Measurements from ENCODE around the gene KRTAP20-1.

DNA sequence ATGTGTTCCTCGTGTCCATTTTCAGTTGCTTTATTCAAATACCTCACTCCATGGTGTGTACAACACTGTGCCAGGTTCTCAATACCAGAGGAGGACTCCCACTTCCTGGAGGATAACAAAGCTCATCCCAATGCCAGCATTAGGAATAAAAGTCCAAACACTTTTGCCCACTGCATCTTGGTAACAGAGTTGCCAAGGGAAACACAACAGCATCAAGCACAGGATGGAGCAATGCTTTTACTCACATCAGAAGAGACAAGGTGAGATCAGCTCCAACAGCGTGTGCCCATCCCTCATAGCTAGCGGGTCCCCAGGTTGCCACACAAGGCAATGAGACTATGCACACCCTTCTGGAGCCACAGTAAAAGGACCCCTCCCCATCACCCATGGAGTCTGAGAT is 7.1 kb downstream of the KRTAP20-1 start:
- no peak for TF ChIP-seq RAD21 (IDR thresholded peaks at IDR 0.05; ENCODE audit: low read depth)
- TF ChIP-seq SP1 (IDR thresholded peaks at IDR 0.05; ENCODE audit: low read depth), result no peak
- no peak for TF ChIP-seq EZH2 (IDR thresholded peaks at IDR 0.05)
- TF ChIP-seq, protein P1, sequence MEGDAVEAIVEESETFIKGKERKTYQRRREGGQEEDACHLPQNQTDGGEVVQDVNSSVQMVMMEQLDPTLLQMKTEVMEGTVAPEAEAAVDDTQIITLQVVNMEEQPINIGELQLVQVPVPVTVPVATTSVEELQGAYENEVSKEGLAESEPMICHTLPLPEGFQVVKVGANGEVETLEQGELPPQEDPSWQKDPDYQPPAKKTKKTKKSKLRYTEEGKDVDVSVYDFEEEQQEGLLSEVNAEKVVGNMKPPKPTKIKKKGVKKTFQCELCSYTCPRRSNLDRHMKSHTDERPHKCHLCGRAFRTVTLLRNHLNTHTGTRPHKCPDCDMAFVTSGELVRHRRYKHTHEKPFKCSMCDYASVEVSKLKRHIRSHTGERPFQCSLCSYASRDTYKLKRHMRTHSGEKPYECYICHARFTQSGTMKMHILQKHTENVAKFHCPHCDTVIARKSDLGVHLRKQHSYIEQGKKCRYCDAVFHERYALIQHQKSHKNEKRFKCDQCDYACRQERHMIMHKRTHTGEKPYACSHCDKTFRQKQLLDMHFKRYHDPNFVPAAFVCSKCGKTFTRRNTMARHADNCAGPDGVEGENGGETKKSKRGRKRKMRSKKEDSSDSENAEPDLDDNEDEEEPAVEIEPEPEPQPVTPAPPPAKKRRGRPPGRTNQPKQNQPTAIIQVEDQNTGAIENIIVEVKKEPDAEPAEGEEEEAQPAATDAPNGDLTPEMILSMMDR (IDR thresholded peaks at IDR 0.05 in 2 of 3, conservative IDR thresholded peaks at IDR 0.05 in 1 of 3; ENCODE audit: borderline replicate concordance in 1 of 3, insufficient read depth in 1 of 3, low read depth in 2 of 3, low read length in 2 of 3), result no peak

Data from HCT116 (cell line).